GM12892 (cell line): ENCODE data around the gene GYG1.

Source experiments
- POLR2AphosphoS5 ChIP-seq: IDR thresholded peaks from 2 replicates; pipeline ENCODE4 v1.6.1; 2011; ENCODE audit warnings: low read depth, low read length, control low read depth
- TAF1 ChIP-seq: IDR thresholded peaks from 2 replicates; pipeline ENCODE4 v1.6.1; 2011; ENCODE audit warnings: low read depth, mild to moderate bottlenecking, control low read depth, low read length, borderline replicate concordance

GRCh38 chr3:148957586-148957985 is 33.8 kb upstream of the GYG1 start:
- TF ChIP-seq POLR2AphosphoS5 (no peak), TAF1 (no peak)
